Nephron (organoid): ENCODE data around the gene U2AF1L4.
A peak's percentile ranks its signal among the peaks of the same experiment; 100 is the strongest.

Experiments
- H3K27ac Mint-ChIP-seq, 3 experiments: 2 replicates each; pipeline ENCODE4 v1.8.0; 2020; ENCODE audit warnings: mixed read lengths in 3 of 3, mild to moderate bottlenecking in 2 of 3, moderate library complexity in 1 of 3
- H3K27me3 Mint-ChIP-seq: 2 replicates; pipeline ENCODE4 v1.8.0; 2021; ENCODE audit warnings: low read depth, mild to moderate bottlenecking, moderate library complexity, mixed read lengths
- H3K36me3 Mint-ChIP-seq: 2 replicates; pipeline ENCODE4 v1.8.0; 2020; ENCODE audit warnings: low read depth, mixed read lengths
- H3K4me1 Mint-ChIP-seq: 2 replicates; pipeline ENCODE4 v1.8.0; 2020; ENCODE audit warnings: mixed read lengths
- H3K4me3 Mint-ChIP-seq, 3 experiments: 2 replicates each; pipeline ENCODE4 v1.8.0; 2020; ENCODE audit warnings: mild to moderate bottlenecking in 3 of 3, mixed read lengths in 3 of 3, moderate library complexity in 2 of 3
- H3K9me3 Mint-ChIP-seq: 2 replicates; pipeline ENCODE4 v1.8.0; 2020; ENCODE audit warnings: mixed read lengths
- TF ChIP-seq, protein P1 (sequence below), 3 experiments: fragments of 200-600 bp; sonication (generic); IDR thresholded peaks; one replicate each; pipeline ENCODE4 v1.5.0; 2021; ENCODE audit warnings: antibody characterized with exemption in 3 of 3; ENCODE audit not compliant: unreplicated experiment in 3 of 3

U2AF1L4 gene

DNA sequence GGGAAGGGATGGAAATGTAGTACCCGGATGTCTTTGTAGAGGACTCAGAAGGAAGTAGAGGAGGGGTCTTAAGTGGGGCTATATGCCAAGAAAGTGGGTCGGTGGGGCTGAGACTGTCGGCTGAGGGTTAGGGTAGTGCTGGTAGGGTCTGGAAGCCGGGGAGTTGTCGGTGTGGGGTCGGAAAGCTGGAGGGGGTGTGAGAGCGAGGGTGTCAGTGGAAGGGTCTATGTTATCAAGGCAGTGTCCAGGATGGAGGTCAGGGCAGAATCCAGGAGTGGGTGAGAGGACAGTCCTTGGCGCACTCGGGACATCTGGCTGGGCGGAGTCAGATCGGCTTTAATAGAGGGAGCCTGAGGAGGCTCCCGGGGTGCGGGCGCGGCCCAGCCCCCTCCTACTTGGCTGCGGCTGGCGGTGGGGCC is 9.9 kb upstream of the U2AF1L4 start:
- TF ChIP-seq, protein P1, sequence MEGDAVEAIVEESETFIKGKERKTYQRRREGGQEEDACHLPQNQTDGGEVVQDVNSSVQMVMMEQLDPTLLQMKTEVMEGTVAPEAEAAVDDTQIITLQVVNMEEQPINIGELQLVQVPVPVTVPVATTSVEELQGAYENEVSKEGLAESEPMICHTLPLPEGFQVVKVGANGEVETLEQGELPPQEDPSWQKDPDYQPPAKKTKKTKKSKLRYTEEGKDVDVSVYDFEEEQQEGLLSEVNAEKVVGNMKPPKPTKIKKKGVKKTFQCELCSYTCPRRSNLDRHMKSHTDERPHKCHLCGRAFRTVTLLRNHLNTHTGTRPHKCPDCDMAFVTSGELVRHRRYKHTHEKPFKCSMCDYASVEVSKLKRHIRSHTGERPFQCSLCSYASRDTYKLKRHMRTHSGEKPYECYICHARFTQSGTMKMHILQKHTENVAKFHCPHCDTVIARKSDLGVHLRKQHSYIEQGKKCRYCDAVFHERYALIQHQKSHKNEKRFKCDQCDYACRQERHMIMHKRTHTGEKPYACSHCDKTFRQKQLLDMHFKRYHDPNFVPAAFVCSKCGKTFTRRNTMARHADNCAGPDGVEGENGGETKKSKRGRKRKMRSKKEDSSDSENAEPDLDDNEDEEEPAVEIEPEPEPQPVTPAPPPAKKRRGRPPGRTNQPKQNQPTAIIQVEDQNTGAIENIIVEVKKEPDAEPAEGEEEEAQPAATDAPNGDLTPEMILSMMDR (IDR thresholded peaks at IDR 0.05; ENCODE audit: unreplicated experiment in 3 of 3) = no peak
- Mint-ChIP-seq H3K4me1 (peaks cover 32% of the 10 kb centered on the region), H3K27me3 (peaks cover 11% of the 10 kb centered on the region), H3K36me3 (peaks cover 20% of the 10 kb centered on the region), H3K27ac (peak overlapping the region; percentile 47 to 83 (median 64)), H3K4me3 (peak overlapping the region; percentile 58 to 62 (median 61)), H3K9me3 (no peaks in the 10 kb centered on the region)

DNA sequence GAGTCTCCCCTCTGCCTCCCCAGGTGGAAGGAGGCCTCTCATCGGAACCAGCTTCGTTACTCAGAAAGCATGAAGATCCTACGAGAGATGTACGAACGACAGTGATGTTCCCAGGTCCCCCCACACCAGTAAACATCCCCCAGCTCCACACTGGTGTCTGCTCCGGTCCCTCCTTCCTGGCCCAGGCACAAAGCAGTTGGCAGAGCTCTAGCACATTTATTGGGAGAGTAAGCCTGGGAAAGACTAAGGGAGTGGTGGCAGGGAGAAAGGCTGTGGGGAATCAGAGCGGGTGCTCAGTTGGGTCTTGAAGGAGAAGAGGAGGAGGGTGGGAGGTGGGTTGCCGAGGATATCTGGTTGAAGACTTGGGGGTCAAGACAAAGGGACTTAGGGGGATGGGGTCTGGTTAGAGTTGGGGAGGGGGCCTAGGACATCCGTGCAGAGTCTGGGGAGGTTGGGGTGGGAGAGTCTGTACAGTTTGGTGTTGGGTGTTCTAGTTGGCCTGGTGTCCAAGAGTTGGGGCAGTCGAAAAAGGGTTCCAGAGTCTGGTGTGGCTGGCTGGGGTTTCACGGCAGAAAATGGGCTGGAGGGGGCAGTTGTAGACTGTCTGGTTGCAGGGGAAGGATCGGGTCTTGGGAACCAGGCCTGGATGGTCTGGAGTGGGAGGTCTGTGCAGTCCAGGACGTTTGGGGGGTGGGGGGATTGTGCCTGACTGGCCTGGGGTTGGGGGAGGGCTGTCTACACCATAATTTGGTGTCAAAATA is 9.3 kb upstream of the U2AF1L4 start:
- TF ChIP-seq, protein P1 (IDR thresholded peaks at IDR 0.05; ENCODE audit: unreplicated experiment in 3 of 3) = no peak
- Mint-ChIP-seq H3K27ac (peak overlapping the region; percentile 47 to 83 (median 64)), H3K9me3 (no peaks in the 10 kb centered on the region), H3K4me1 (peaks cover 30% of the 10 kb centered on the region), H3K27me3 (peaks cover 11% of the 10 kb centered on the region), H3K4me3 (peak overlapping the region; percentile 58 to 62 (median 61)), H3K36me3 (peaks cover 18% of the 10 kb centered on the region)

DNA sequence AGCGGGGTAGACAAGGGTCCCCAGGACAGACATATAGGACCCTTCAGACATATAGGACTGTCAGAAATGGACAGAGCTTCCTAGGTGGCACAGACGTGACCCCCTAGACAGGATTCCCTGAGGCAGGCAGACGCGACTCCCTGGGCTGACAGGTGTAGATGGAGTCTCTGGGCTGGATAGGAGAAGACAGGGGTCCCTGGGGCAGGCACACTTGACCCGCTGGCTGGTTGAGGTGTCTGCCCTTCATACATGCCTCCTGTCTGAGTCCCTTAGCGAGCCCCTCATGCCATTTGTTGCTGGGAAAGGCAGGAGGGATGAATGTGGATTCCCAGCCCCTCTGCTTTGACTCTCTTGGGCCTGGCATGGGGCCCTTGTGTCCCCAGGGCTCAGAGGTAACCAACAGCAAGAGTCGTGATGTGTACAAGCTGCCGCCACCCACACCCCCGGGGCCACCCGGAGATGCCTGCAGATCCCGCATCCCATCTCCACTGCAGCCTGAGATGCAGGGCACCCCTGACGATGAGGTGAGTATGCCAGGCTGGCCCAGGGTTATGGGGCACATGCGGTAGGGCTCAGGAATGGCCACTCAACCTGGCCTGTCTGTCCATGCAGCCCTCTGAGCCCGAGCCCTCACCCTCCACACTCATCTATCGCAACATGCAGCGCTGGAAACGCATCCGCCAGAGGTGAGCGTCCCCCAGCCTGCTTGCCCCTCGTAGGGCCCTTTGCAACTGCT is 8.6 kb upstream of the U2AF1L4 start:
- Mint-ChIP-seq H3K9me3 (no peaks in the 10 kb centered on the region), H3K4me1 (peaks cover 25% of the 10 kb centered on the region), H3K36me3 (peaks cover 15% of the 10 kb centered on the region), H3K27ac (peak overlapping the region in 2 of 3 experiments; percentile 55 to 83), H3K27me3 (peaks cover 11% of the 10 kb centered on the region), H3K4me3 (peak overlapping the region; percentile 40 to 50 (median 44))
- TF ChIP-seq, protein P1 (IDR thresholded peaks at IDR 0.05; ENCODE audit: unreplicated experiment in 3 of 3) = no peak

DNA sequence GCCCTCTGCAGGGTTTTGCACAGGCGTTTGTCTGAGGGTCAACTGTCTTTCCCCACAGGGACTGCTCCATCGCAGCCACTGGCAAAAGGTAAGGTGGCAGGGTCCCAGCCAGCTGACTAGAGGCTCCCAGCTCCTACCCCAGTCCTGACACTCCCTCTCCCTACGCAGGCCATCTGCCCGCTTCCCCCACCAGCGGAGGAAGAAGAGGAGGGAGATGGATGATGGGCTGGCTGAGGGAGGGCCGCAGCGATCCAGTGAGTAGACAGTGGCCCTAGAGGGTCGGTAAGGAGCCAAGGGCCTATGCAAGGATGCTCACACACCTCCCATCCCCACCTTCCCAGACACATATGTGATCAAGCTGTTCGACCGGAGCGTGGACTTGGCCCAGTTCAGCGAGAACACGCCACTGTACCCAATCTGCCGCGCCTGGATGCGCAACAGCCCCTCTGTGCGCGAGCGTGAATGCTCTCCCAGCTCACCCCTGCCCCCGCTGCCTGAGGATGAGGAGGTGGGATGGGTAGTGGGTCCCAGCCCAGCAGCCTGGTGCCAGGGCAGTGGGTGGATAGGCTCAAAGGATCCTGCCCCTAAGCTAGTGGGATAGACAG is 7.6 kb upstream of the U2AF1L4 start:
- TF ChIP-seq, protein P1 (IDR thresholded peaks at IDR 0.05; ENCODE audit: unreplicated experiment in 3 of 3) = no peak
- Mint-ChIP-seq H3K9me3 (no peaks in the 10 kb centered on the region), H3K36me3 (peaks cover 16% of the 10 kb centered on the region), H3K4me1 (peaks cover 30% of the 10 kb centered on the region), H3K27ac (peak overlapping the region in 1 of 3 experiments; percentile 55), H3K27me3 (peaks cover 11% of the 10 kb centered on the region), H3K4me3 (no peak overlapping the region)

DNA sequence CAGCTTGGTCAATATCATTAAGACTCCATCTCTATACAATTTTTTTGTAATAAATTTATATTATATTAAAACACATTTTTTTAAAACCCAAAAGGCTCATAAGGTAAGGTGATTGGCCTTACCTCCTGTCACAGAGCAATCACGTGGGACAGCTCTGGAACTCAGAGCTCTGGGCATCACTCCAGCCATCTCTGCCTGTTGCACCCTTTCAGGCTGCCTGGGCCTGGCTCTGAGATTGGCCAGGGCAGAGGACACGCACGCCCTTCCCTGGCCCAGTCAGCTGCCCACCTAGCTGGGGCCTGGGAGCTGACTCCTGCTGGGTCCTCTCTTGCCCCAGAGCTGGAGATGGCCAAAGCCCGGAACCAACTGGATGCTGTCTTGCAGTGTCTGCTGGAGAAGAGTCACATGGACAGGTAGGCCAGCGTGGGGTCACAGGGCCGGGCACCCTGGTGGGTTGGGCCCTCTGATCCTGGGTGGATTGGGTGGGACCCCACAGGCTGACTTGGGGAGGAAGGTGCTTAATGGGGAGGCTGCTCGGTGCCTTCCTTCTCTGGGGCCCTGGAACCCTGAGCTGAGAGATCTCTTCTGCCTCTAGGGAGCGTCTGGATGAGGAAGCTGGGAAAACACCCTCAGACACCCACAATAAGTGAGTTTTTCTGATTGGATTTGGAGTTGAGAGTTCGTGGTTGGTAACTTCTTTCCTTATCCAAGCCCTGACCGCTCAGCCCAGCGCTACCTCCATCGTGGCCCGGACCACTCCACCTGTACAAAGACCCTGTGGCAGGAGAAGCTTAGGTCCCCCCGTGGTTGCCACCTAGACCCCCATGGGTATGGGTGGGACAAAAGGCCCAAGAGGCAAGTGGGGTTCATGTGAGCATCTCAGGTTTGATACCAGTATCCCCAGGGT is 6.9 kb upstream of the U2AF1L4 start:
- Mint-ChIP-seq H3K4me3 (peak overlapping the region in 1 of 3 experiments; percentile 34), H3K27me3 (peaks cover 11% of the 10 kb centered on the region), H3K9me3 (no peaks in the 10 kb centered on the region), H3K27ac (no peak overlapping the region), H3K36me3 (peaks cover 15% of the 10 kb centered on the region), H3K4me1 (peaks cover 26% of the 10 kb centered on the region)
- TF ChIP-seq, protein P1 (IDR thresholded peaks at IDR 0.05; ENCODE audit: unreplicated experiment in 3 of 3) = no peak
